Naive B cell (primary cell): ENCODE measurements around the gene TTC27. TPM values are rescaled to one million over a fixed set of nuclear protein-coding genes. Genes with fewer than 3 reads are reported as not detected.

ENCODE experiments used
- ATAC-seq, 2 donors: fragments of 150-1000 bp; cut with Tn5 transposase; 2 replicates each; pipeline ENCODE4 v1.10.0; 2021; ENCODE audit warnings: low read depth in 2 of 2, mild to moderate bottlenecking in 2 of 2, moderate library complexity in 2 of 2
- DNase-seq: peaks from one replicate; pipeline ENCODE4 v3.0.0; 2022
- H3K27ac Mint-ChIP-seq, 6 donors: one replicate each; pipeline ENCODE4 v1.8.0; 2020 to 2022; ENCODE audit warnings: mild to moderate bottlenecking in 6 of 6, mixed read lengths in 6 of 6, moderate library complexity in 5 of 6, inconsistent platforms in 2 of 6
- H3K27me3 Mint-ChIP-seq, 3 donors: one replicate each; pipeline ENCODE4 v1.8.0; 2021 to 2022; ENCODE audit warnings: mixed read lengths in 3 of 3, mild to moderate bottlenecking in 1 of 3
- H3K36me3 Mint-ChIP-seq, 2 donors: one replicate each; pipeline ENCODE4 v1.8.0; 2020 to 2022; ENCODE audit warnings: mixed read lengths in 2 of 2, inconsistent platforms in 1 of 2, mild to moderate bottlenecking in 1 of 2
- H3K4me1 Mint-ChIP-seq, 3 donors: one replicate each; pipeline ENCODE4 v1.8.0; 2020 to 2022; ENCODE audit warnings: mixed read lengths in 3 of 3, inconsistent platforms in 1 of 3, mild to moderate bottlenecking in 1 of 3, moderate library complexity in 1 of 3
- H3K4me3 Mint-ChIP-seq, 8 donors: one replicate each; pipeline ENCODE4 v1.8.0; 2020 to 2022; ENCODE audit warnings: mild to moderate bottlenecking in 8 of 8, mixed read lengths in 8 of 8, moderate library complexity in 8 of 8, inconsistent platforms in 2 of 8
- H3K9me3 Mint-ChIP-seq, 7 donors: one replicate each; pipeline ENCODE4 v1.8.0; 2020 to 2022; ENCODE audit warnings: mixed read lengths in 7 of 7, mild to moderate bottlenecking in 5 of 7, inconsistent platforms in 2 of 7, moderate library complexity in 1 of 7
- polyA plus RNA-seq, 6 donors: library from polyadenylated mRNA; unstranded; fragments of 300-500 nt; fragmentation: Illumina TruSeq; gene quantifications; one replicate each; pipeline ENCODE4 v1.2.3, GENCODE V29; 2021; ENCODE audit warnings: low read depth in 6 of 6

TTC27 gene
- polyA plus RNA-seq, 6 donors from 2014 or later, result 22.5 to 30.0 (median 25.9) TPM

GRCh38 chr2:32783933-32784332 lies 156.1 kb downstream of the TTC27 start:
- H3K9me3 Mint-ChIP-seq, result peaks cover 4 to 27% (median 14%) of the 10 kb centered on the region in 7 donors
- no peaks in the 10 kb centered on the region for H3K4me1 Mint-ChIP-seq
- peaks cover 53 to 59% of the 10 kb centered on the region in 2 donors for H3K36me3 Mint-ChIP-seq
- H3K4me3 Mint-ChIP-seq, result no peak overlapping the region
- H3K27me3 Mint-ChIP-seq, result no peaks in the 10 kb centered on the region
- ATAC-seq, result no peak
- H3K27ac Mint-ChIP-seq, result no peak overlapping the region
- DNase-seq, result no peak

DNA sequence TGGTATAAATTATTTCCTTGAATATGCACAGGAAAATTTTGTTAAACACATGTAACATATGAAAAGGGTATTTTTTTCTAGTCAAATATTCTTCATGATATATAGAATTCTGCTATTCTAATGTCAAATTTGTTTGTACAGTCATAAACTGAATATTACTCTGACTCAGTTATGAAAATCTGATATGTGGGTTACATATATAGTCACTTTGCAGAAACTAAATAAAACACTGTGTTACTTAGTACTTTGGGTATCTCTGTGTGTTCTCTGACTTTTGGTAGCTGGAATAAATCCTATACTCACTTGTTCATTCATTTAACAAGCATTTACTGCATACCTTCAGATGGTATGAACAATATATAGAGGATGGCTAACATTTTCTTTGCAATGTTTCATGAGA lies 159.4 kb downstream of the TTC27 start:
- no peak for DNase-seq
- H3K9me3 Mint-ChIP-seq, result peaks cover 0 to 12% (median 4%) of the 10 kb centered on the region in 7 donors
- no peak for ATAC-seq
- H3K27me3 Mint-ChIP-seq, result no peaks in the 10 kb centered on the region
- H3K36me3 Mint-ChIP-seq, result peaks cover 42 to 48% of the 10 kb centered on the region in 2 donors
- no peak overlapping the region for H3K4me3 Mint-ChIP-seq
- no peaks in the 10 kb centered on the region for H3K4me1 Mint-ChIP-seq
- no peak overlapping the region for H3K27ac Mint-ChIP-seq

GRCh38 chr2:32788114-32788513 lies 160.3 kb downstream of the TTC27 start:
- H3K9me3 Mint-ChIP-seq, result peaks cover 0 to 10% (median 4%) of the 10 kb centered on the region in 7 donors
- DNase-seq (no peak), ATAC-seq (no peak)
- no peak overlapping the region for H3K4me3 Mint-ChIP-seq
- H3K27me3 Mint-ChIP-seq, result no peaks in the 10 kb centered on the region
- H3K4me1 Mint-ChIP-seq, result no peaks in the 10 kb centered on the region
- H3K36me3 Mint-ChIP-seq, result peaks cover 40 to 53% of the 10 kb centered on the region in 2 donors
- H3K27ac Mint-ChIP-seq, result no peak overlapping the region

- Mint-ChIP-seq H3K9me3 (peaks cover 0 to 5% (median 1%) of the 10 kb centered on the region in 7 donors), H3K36me3 (peaks cover 19 to 53% of the 10 kb centered on the region in 2 donors), H3K4me1 (no peaks in the 10 kb centered on the region), H3K4me3 (no peak overlapping the region), H3K27ac (peak overlapping the region in 1 of 6 donors; percentile 71), H3K27me3 (no peaks in the 10 kb centered on the region)
- ATAC-seq (no peak), DNase-seq (no peak)
These were observed 164.6 kb downstream of the TTC27 start for GRCh38 chr2:32792416-32792815.

- H3K27ac Mint-ChIP-seq, result no peak overlapping the region
- no peaks in the 10 kb centered on the region for H3K4me1 Mint-ChIP-seq
- no peak overlapping the region for H3K4me3 Mint-ChIP-seq
- DNase-seq (no peak), ATAC-seq (no peak)
- peaks cover 18 to 26% of the 10 kb centered on the region in 2 donors for H3K36me3 Mint-ChIP-seq
- H3K9me3 Mint-ChIP-seq, result no peaks in the 10 kb centered on the region
- H3K27me3 Mint-ChIP-seq, result no peaks in the 10 kb centered on the region
These were observed 171.0 kb downstream of the TTC27 start for GRCh38 chr2:32798829-32799228.

- Mint-ChIP-seq H3K36me3 (peaks cover 8 to 11% of the 10 kb centered on the region in 2 donors), H3K27ac (peak overlapping the region in 2 of 6 donors; percentile 36 to 49), H3K27me3 (no peaks in the 10 kb centered on the region), H3K9me3 (no peaks in the 10 kb centered on the region), H3K4me3 (no peak overlapping the region), H3K4me1 (no peaks in the 10 kb centered on the region)
- ATAC-seq (no peak), DNase-seq (no peak)
These were observed 173.9 kb downstream of the TTC27 start for GRCh38 chr2:32801741-32802140.

DNA sequence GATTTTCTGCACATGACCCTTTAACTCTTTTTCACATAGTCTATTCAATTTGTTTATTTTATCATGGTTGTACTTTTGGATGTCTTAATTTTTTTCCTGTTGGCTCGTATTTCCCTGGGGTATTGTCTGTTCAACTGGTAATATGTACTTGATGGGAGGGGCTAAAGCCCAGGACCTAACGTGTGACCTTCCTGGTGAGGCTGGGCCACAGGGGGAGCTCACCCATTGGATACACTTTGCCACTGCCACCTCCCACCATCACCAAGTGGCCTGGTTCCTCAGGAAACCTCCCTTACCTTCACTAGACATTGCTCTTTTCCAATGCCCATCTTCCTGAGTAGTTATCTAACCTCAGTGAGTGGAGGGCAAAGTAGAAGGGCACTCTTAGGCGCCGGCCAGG lies 175.0 kb downstream of the TTC27 start:
- H3K4me1 Mint-ChIP-seq, result no peaks in the 10 kb centered on the region
- DNase-seq (no peak), ATAC-seq (no peak)
- peaks cover 17 to 19% of the 10 kb centered on the region in 2 donors for H3K36me3 Mint-ChIP-seq
- H3K9me3 Mint-ChIP-seq, result no peaks in the 10 kb centered on the region
- H3K27ac Mint-ChIP-seq, result peak overlapping the region in 3 of 6 donors; percentile 34 to 76 (median 64)
- H3K4me3 Mint-ChIP-seq, result peak overlapping the region in 1 of 8 donors; percentile 37
- H3K27me3 Mint-ChIP-seq, result no peaks in the 10 kb centered on the region

GRCh38 chr2:32804205-32804604 lies 176.4 kb downstream of the TTC27 start:
- H3K27me3 Mint-ChIP-seq, result no peaks in the 10 kb centered on the region
- ATAC-seq (no peak), DNase-seq (no peak)
- no peaks in the 10 kb centered on the region for H3K9me3 Mint-ChIP-seq
- no peaks in the 10 kb centered on the region for H3K4me1 Mint-ChIP-seq
- no peak overlapping the region for H3K4me3 Mint-ChIP-seq
- H3K36me3 Mint-ChIP-seq, result peaks cover 25 to 29% of the 10 kb centered on the region in 2 donors
- H3K27ac Mint-ChIP-seq, result no peak overlapping the region

DNA sequence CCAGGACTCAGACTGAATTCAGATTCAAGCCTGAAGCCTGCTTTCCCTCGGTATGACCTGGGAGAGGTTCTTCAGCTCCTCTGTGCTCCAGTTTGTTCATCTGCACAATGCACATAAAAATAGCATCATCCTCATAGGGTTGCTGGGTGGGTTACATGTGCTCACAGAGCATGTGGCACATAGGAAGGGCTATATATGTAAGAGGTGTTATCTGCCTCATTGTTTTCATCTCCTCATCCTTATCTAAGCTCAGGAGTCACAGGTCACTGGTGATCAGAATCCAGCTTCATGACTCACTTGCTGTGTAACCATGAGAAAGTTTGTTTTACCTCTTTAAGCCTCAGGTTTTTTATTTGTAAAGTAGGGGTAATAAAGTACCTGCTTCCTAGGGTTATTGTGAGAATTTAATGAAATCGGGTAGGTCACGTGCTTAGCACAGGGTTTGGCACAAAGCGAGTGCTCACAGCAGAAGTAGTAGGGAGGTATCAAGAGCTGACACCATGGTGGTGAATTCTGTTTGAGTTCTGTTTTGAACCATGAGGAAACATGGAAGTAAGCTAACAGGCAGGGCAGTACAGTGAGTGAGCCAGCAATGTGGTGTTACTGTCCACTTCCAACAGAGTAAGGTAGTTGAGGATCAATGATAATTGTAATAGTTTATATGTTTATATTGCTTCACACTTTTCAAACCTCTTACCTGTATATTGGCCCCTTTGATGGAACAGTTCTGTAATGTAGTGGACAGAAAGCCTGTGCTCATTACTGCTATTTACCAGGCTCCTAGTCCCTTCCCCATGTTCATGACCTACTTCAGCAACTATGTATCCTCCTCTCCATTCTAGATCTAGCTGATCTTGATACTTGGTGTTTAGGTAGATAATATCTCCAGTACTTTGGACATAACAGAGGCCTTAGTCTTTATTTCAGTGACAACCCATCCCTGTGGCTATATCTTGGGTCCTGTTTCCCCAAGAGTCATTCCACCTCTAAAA lies 177.6 kb downstream of the TTC27 start:
- no peak overlapping the region for H3K4me3 Mint-ChIP-seq
- H3K27ac Mint-ChIP-seq, result peak overlapping the region in 2 of 6 donors; percentile 2 to 80
- H3K9me3 Mint-ChIP-seq, result no peaks in the 10 kb centered on the region
- peaks cover 21 to 29% of the 10 kb centered on the region in 2 donors for H3K36me3 Mint-ChIP-seq
- no peaks in the 10 kb centered on the region for H3K4me1 Mint-ChIP-seq
- DNase-seq (no peak), ATAC-seq (no peak)
- no peaks in the 10 kb centered on the region for H3K27me3 Mint-ChIP-seq

- H3K27me3 Mint-ChIP-seq, result no peaks in the 10 kb centered on the region
- no peaks in the 10 kb centered on the region for H3K9me3 Mint-ChIP-seq
- ATAC-seq (no peak), DNase-seq (no peak)
- peaks cover 33 to 35% of the 10 kb centered on the region in 2 donors for H3K36me3 Mint-ChIP-seq
- no peaks in the 10 kb centered on the region for H3K4me1 Mint-ChIP-seq
- no peak overlapping the region for H3K4me3 Mint-ChIP-seq
- no peak overlapping the region for H3K27ac Mint-ChIP-seq
These were observed 179.0 kb downstream of the TTC27 start for GRCh38 chr2:32806857-32807256.

- no peak for ATAC-seq
- H3K4me3 Mint-ChIP-seq, result no peak overlapping the region
- DNase-seq, result no peak
- no peaks in the 10 kb centered on the region for H3K9me3 Mint-ChIP-seq
- H3K36me3 Mint-ChIP-seq, result peaks cover 39 to 41% of the 10 kb centered on the region in 2 donors
- H3K27me3 Mint-ChIP-seq, result no peaks in the 10 kb centered on the region
- H3K4me1 Mint-ChIP-seq, result no peaks in the 10 kb centered on the region
- no peak overlapping the region for H3K27ac Mint-ChIP-seq
These were observed 179.8 kb downstream of the TTC27 start for GRCh38 chr2:32807662-32808061.

DNA sequence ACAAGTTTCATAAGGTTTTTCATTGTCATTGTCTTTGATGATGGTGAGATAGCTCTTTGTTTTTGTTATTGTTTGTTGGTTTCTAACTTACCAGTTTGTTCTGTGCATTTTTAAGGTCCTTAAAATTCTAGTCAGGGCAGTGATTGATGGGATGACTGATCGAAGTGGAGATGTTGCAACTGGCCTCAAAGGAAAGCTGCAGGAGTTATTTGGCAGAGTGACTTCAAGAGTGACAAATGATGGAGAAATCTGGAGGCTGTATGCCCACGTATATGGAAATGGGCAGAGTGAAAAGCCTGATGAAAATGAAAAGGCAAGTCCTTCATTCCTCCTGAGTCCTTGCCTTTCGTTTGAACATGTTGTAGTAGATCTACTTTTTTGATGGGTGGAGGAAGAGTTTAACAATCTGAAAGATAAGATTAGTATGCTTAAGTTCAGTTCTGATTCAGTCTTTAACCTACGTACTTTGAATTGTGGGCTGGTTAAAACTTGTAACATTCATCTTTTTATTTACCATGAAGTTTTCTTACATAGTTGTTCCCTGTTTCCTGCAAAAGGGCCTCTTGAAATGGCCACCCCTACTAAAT lies 183.2 kb downstream of the TTC27 start:
- Mint-ChIP-seq H3K9me3 (no peaks in the 10 kb centered on the region), H3K27ac (no peak overlapping the region), H3K27me3 (no peaks in the 10 kb centered on the region), H3K4me3 (no peak overlapping the region), H3K36me3 (peaks cover 39 to 57% of the 10 kb centered on the region in 2 donors), H3K4me1 (no peaks in the 10 kb centered on the region)
- ATAC-seq (no peak), DNase-seq (no peak)

DNA sequence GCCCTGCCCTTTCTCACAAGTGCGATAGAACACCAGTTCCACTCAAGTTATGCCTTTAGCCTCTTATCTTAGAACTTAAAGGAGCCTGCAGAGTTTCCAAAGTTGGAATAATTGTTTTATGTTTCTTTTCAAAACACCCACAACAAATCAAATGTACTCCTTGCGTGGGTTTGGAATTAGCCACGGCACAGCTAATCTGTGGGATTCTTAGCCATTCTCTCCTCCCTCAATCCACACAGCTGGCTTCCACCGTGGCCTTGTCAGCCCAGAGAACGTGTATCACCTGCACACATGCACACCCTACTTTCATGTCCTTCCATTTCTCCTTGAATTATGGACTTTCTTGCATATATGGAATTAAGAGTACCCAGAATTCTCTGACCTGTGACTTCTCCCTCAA lies 183.8 kb downstream of the TTC27 start:
- Mint-ChIP-seq H3K4me3 (no peak overlapping the region), H3K4me1 (no peaks in the 10 kb centered on the region), H3K9me3 (no peaks in the 10 kb centered on the region), H3K27me3 (no peaks in the 10 kb centered on the region), H3K27ac (no peak overlapping the region), H3K36me3 (peaks cover 39 to 62% of the 10 kb centered on the region in 2 donors)
- DNase-seq, result no peak
- no peak for ATAC-seq

- ATAC-seq, result no peak
These were observed 184.5 kb downstream of the TTC27 start for GRCh38 chr2:32812316-32812715.

More at GRCh38 chr2:32812316-32812715, 184.5 kb downstream of the TTC27 start:
- Mint-ChIP-seq H3K9me3 (no peaks in the 10 kb centered on the region), H3K27ac (no peak overlapping the region), H3K4me3 (no peak overlapping the region), H3K36me3 (peaks cover 33 to 66% of the 10 kb centered on the region in 2 donors), H3K27me3 (no peaks in the 10 kb centered on the region), H3K4me1 (no peaks in the 10 kb centered on the region)
- DNase-seq, result no peak
